GM12874 (cell line): ENCODE results near the gene VWA3B.
A peak's percentile ranks its signal among the peaks of the same experiment; 100 is the strongest.

Experiments
- TF ChIP-seq, protein P1 (sequence below): IDR thresholded peaks from 2 replicates; pipeline ENCODE4 v1.5.1; 2011; ENCODE audit warnings: low read depth, mild to moderate bottlenecking, control low read depth, low read length, moderate library complexity; ENCODE audit not compliant: insufficient read depth

VWA3B gene

GRCh38 chr2:98263362-98263761, 176.4 kb downstream of the VWA3B start:
- TF ChIP-seq, protein P1, sequence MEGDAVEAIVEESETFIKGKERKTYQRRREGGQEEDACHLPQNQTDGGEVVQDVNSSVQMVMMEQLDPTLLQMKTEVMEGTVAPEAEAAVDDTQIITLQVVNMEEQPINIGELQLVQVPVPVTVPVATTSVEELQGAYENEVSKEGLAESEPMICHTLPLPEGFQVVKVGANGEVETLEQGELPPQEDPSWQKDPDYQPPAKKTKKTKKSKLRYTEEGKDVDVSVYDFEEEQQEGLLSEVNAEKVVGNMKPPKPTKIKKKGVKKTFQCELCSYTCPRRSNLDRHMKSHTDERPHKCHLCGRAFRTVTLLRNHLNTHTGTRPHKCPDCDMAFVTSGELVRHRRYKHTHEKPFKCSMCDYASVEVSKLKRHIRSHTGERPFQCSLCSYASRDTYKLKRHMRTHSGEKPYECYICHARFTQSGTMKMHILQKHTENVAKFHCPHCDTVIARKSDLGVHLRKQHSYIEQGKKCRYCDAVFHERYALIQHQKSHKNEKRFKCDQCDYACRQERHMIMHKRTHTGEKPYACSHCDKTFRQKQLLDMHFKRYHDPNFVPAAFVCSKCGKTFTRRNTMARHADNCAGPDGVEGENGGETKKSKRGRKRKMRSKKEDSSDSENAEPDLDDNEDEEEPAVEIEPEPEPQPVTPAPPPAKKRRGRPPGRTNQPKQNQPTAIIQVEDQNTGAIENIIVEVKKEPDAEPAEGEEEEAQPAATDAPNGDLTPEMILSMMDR: no peak

DNA sequence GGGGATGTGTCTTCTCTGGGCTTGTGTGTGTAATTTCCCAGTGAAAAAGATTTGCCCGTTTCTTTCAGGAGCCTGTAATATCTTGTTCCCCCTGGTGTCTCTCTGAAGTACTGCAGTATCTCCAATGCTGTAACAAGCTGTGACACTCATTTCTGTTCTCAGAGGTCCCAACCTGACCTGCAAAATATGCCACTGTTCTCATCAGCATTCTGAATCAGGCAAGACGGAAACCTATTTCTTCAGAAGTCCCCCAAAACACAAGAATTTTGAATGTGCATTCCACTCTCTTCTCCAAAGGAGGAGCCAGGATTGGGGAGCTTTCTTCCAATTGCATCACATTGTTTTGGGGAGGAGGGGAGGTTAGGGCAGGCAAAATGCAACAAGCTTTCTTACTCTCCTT, 182.3 kb downstream of the VWA3B start:
- TF ChIP-seq, protein P1: peak; percentile 67

- TF ChIP-seq, protein P1: no peak
These were observed 182.9 kb downstream of the VWA3B start for GRCh38 chr2:98269830-98270229.

DNA sequence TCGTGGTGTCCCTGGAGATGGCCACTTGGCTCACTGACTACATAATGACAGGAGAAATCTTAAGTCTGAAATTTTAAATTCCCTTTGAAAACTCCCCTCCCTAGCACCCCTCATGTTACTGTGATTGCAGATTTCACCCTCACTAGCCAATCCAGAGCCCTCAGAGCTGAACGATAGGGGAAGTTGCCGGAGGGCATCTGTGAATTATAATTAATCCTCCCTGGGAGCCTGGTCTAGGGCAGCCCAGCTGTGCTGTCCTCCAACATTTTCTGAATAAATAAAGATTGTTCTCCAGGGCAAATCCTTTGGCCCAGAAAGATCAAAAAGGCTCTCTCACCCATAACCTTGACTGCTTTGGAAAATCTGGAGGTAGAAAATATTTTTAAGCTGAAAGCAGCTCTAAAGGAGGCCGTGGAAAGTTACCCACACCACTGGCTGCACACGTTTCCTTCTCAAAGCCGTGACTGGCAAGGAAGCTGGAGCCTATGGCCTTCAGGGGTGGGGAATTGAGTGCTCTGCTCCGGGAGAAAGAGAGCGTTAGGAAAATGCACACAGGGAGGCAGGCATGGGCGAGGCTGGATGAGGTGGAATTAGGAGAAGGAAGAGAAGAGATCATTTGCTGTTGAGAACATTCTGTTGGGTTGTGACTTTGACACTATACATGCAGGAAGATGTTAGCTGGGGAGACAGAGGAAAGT, 190.3 kb downstream of the VWA3B start:
- TF ChIP-seq, protein P1: no peak

DNA sequence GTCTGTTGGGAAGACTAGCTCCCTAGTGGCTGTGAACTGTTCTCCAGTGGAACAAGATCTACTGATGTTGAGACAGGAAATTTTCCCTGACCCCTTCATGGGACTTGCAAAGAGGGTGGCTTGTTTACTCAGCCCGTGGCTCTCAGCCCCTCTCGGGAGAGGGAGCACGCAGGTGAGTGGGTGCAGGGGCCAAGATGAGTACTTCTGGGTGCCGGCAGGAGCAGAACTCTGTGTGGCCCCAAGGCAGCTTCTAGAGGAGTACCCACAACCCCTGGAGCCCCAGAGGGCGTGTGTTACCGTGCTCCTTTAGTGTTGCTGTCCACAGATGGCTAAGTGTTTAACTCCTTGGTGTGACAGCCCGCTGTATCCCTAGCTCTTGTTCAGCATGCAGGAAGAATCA, 191.1 kb downstream of the VWA3B start:
- TF ChIP-seq, protein P1: no peak

GRCh38 chr2:98280376-98281102, 193.6 kb downstream of the VWA3B start:
- TF ChIP-seq, protein P1: no peak

- TF ChIP-seq, protein P1: no peak
These were observed 194.6 kb downstream of the VWA3B start for GRCh38 chr2:98281607-98282006.
